Measurements from ENCODE around the gene SH3BP4. TPM values are rescaled to one million over a fixed set of nuclear protein-coding genes. Genes with fewer than 3 reads are reported as not detected.

Gene SH3BP4
- total and polyA plus RNA-seq, 2 of the 8 experiments (the other 6 are each of a cell fraction or from before 2014, with no cell fraction given) = 28.3 to 35.4 TPM

DNA sequence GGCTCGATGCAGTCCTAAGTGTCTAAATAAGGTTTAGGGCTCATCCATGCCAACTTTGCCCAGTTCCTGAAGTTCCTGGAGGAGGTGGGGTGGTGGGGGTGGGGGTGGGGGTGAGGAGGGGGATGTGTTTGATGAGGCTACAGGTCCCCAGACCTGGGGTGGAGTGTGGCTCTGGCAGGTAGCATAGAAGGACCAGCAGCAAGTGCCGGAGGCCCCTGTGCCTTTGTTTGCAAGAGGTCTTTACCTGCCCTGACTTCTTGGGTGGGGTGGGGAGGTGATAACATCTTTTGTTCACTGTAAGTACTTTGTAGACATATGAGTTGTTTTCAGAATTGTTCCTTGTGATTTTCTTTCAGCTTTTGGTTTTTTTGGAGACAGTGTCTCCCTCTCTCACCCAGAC lies 10.0 kb downstream of the SH3BP4 start (continued):
- TF ChIP-seq, protein P1, sequence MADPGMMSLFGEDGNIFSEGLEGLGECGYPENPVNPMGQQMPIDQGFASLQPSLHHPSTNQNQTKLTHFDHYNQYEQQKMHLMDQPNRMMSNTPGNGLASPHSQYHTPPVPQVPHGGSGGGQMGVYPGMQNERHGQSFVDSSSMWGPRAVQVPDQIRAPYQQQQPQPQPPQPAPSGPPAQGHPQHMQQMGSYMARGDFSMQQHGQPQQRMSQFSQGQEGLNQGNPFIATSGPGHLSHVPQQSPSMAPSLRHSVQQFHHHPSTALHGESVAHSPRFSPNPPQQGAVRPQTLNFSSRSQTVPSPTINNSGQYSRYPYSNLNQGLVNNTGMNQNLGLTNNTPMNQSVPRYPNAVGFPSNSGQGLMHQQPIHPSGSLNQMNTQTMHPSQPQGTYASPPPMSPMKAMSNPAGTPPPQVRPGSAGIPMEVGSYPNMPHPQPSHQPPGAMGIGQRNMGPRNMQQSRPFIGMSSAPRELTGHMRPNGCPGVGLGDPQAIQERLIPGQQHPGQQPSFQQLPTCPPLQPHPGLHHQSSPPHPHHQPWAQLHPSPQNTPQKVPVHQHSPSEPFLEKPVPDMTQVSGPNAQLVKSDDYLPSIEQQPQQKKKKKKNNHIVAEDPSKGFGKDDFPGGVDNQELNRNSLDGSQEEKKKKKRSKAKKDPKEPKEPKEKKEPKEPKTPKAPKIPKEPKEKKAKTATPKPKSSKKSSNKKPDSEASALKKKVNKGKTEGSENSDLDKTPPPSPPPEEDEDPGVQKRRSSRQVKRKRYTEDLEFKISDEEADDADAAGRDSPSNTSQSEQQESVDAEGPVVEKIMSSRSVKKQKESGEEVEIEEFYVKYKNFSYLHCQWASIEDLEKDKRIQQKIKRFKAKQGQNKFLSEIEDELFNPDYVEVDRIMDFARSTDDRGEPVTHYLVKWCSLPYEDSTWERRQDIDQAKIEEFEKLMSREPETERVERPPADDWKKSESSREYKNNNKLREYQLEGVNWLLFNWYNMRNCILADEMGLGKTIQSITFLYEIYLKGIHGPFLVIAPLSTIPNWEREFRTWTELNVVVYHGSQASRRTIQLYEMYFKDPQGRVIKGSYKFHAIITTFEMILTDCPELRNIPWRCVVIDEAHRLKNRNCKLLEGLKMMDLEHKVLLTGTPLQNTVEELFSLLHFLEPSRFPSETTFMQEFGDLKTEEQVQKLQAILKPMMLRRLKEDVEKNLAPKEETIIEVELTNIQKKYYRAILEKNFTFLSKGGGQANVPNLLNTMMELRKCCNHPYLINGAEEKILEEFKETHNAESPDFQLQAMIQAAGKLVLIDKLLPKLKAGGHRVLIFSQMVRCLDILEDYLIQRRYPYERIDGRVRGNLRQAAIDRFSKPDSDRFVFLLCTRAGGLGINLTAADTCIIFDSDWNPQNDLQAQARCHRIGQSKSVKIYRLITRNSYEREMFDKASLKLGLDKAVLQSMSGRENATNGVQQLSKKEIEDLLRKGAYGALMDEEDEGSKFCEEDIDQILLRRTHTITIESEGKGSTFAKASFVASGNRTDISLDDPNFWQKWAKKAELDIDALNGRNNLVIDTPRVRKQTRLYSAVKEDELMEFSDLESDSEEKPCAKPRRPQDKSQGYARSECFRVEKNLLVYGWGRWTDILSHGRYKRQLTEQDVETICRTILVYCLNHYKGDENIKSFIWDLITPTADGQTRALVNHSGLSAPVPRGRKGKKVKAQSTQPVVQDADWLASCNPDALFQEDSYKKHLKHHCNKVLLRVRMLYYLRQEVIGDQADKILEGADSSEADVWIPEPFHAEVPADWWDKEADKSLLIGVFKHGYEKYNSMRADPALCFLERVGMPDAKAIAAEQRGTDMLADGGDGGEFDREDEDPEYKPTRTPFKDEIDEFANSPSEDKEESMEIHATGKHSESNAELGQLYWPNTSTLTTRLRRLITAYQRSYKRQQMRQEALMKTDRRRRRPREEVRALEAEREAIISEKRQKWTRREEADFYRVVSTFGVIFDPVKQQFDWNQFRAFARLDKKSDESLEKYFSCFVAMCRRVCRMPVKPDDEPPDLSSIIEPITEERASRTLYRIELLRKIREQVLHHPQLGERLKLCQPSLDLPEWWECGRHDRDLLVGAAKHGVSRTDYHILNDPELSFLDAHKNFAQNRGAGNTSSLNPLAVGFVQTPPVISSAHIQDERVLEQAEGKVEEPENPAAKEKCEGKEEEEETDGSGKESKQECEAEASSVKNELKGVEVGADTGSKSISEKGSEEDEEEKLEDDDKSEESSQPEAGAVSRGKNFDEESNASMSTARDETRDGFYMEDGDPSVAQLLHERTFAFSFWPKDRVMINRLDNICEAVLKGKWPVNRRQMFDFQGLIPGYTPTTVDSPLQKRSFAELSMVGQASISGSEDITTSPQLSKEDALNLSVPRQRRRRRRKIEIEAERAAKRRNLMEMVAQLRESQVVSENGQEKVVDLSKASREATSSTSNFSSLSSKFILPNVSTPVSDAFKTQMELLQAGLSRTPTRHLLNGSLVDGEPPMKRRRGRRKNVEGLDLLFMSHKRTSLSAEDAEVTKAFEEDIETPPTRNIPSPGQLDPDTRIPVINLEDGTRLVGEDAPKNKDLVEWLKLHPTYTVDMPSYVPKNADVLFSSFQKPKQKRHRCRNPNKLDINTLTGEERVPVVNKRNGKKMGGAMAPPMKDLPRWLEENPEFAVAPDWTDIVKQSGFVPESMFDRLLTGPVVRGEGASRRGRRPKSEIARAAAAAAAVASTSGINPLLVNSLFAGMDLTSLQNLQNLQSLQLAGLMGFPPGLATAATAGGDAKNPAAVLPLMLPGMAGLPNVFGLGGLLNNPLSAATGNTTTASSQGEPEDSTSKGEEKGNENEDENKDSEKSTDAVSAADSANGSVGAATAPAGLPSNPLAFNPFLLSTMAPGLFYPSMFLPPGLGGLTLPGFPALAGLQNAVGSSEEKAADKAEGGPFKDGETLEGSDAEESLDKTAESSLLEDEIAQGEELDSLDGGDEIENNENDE (IDR thresholded peaks at IDR 0.05; ENCODE audit: insufficient replicate concordance, low read length) = no peak
- TF ChIP-seq KDM5A (IDR thresholded peaks at IDR 0.05; ENCODE audit: low read length) (no peak), SP4 (IDR thresholded peaks at IDR 0.05; ENCODE audit: low read length) (no peak), NRF1 (IDR thresholded peaks at IDR 0.05; ENCODE audit: low read depth, low read length) (no peak), TEAD4 (IDR thresholded peaks at IDR 0.05; ENCODE audit: low read depth, low read length) (no peak), POLR2AphosphoS5 (IDR thresholded peaks at IDR 0.05; ENCODE audit: low read depth, low read length) (no peak), KDM4A (IDR thresholded peaks at IDR 0.05; ENCODE audit: low read depth, low read length, severe bottlenecking) (no peak), GTF2F1 (IDR thresholded peaks at IDR 0.05; ENCODE audit: borderline replicate concordance, low read depth, low read length) (no peak)
- TF ChIP-seq, protein P2, sequence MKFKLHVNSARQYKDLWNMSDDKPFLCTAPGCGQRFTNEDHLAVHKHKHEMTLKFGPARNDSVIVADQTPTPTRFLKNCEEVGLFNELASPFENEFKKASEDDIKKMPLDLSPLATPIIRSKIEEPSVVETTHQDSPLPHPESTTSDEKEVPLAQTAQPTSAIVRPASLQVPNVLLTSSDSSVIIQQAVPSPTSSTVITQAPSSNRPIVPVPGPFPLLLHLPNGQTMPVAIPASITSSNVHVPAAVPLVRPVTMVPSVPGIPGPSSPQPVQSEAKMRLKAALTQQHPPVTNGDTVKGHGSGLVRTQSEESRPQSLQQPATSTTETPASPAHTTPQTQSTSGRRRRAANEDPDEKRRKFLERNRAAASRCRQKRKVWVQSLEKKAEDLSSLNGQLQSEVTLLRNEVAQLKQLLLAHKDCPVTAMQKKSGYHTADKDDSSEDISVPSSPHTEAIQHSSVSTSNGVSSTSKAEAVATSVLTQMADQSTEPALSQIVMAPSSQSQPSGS (IDR thresholded peaks at IDR 0.05; ENCODE audit: low read length) = no peak
